Iris pigment epithelial cell (primary cell): ENCODE measurements around the gene FBXO21.
A peak's percentile ranks its signal among the peaks of the same experiment; 100 is the strongest.
"Not testable (repeated sequence)": the region's sequence is repeated elsewhere in the genome, so short reads cannot be mapped to it uniquely, and the experiment has no call there.

Experiments used
- DNase-seq: peaks from one replicate; pipeline ENCODE4 v3.0.0-alpha.2; 2011; ENCODE audit warnings: low read depth

FBXO21 gene

GRCh38 chr12:117199956-117200744 is 9.9 kb upstream of the FBXO21 start:
- DNase-seq = not testable (repeated sequence)

GRCh38 chr12:117196334-117196733 is 6.1 kb upstream of the FBXO21 start:
- DNase-seq = not testable (repeated sequence)

- not testable (repeated sequence) for DNase-seq
These were observed 4.8 kb upstream of the FBXO21 start for GRCh38 chr12:117195027-117195426.

GRCh38 chr12:117193903-117194302 is 3.6 kb upstream of the FBXO21 start:
- DNase-seq = no peak

DNA sequence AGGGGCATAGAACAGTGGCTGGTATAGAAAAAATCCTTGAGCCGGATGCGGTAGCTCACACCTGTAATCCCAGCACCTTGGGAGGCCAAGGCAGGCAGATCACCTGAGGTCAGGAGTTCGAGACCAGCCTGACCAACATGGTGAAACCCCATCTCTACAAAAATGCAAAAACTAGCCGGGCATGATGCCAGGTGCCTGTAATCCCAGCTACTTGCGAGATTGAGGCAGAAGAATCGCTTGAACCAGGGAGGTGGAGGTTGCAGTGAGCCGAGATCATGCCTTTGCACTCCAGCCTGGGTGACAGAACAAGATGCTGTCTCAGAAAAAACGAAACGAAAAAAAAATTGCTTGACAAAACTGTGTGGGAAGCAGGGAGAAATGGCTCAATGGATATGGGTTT is 2.3 kb upstream of the FBXO21 start:
- DNase-seq = not testable (repeated sequence)

DNA sequence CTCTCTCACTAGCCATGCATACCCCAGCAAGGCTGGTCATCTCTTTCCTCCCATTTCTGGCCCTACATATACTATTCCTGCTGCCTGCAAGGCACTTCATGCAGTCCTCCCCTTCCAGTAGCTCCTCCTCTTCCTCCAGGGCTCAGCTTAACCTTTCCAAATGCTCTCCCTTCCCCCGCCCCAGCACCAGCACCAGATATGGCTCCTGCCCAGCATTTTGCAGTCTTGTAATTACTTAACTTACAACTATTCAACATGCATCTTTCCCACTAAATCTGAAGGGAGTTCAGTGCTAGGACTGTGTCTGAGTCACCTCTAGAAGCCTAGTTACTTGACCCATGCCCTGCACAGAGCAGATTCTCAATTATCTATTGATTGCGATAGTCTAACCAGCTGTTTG is 1.8 kb upstream of the FBXO21 start:
- DNase-seq = peak; percentile 4

- peak; percentile 35 for DNase-seq
These were observed 503 bp downstream of the FBXO21 start for GRCh38 chr12:117189725-117190209.

DNA sequence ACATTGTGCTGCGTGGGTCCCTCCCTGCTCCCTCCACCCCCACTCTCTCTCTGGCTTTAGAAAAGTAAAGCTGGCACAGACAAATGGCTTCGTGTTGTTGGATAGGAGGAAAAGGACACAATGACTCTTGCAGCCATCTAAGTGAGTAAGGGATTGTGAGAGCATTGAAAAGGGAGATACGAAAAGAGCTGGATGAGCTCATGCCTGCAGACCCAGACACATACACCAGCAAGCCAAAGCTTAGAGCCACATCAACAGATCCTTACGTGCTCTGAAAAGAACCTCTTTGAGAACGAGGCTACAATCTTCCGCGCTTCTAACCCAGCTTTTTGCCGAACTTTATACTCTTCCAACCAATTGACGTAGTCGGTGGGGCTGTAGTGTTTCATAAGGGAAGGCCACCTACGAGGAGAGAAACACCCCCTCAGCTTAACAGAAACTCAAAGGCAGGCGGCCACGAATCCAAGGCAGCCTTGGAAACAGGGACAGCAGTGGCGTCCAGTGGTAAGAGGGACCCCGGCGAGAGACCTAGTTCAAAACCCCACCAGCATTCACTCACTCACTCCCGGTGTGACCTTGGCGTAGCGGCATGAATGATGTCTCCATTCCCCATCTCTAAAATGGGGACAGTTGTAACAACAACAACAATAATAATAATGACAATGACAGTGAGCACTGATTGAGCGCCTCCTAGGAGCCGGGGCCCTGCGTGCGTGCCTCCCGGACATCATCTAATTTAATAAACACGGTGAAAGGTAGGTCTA is 1.1 kb downstream of the FBXO21 start:
- peak; percentile 69 for DNase-seq

- no peak for DNase-seq
These were observed 2.1 kb downstream of the FBXO21 start for GRCh38 chr12:117188121-117188665.

GRCh38 chr12:117187421-117187820 is 2.8 kb downstream of the FBXO21 start:
- no peak for DNase-seq

GRCh38 chr12:117182866-117183265 is 7.4 kb downstream of the FBXO21 start:
- DNase-seq = no peak

DNA sequence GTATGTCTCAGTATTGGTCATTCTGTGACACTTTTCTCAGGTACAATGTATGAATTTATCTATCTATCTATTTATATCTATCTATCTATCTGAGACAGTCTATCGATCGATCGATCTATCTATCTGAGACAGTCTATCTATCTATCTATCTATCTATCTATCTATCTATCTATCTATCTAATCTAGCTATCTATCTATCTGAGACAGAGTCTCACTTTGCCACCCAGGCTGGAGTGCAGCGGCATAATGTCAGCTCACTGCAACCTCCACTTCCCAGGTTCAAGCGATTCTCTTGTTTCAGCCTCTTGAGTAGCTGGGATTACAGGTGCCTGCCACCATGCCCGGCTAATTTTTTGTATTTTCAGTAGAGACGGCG is 8.8 kb downstream of the FBXO21 start:
- not testable (repeated sequence) for DNase-seq

DNA sequence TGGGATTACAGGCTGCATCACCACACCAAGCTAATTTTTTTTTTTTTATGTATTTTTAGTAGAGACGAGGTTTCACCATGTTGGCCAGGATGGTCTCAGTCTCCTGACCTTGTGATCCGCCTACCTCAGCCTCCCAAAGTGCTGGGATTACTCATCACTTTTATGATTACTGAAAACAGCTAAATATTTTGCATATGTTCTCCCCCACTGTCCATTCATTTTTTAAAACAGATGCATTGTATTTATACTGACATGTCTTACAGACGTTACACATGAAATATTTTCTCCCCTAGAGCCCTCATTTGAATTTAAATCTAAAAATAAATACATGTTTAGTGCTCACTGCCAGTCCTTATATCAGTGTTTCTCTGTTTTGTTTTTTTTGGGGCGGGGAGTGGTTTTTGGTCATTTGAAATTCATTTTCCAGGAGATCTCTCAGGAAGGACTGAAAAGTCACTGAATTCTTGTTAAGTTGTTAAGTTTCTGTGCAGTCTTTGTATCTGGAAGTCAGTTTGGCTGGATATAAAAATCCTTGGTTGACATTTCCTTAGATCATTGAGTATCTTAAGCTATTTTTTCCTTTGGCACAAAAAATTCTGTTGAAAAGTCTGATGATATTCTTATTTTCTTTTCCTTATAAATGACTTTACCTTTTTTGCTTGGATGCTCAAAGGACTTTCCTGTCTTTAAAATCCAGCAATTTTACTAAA is 9.4 kb downstream of the FBXO21 start:
- no peak for DNase-seq

- no peak for DNase-seq
These were observed 11.5 kb downstream of the FBXO21 start for GRCh38 chr12:117178745-117179144.

DNA sequence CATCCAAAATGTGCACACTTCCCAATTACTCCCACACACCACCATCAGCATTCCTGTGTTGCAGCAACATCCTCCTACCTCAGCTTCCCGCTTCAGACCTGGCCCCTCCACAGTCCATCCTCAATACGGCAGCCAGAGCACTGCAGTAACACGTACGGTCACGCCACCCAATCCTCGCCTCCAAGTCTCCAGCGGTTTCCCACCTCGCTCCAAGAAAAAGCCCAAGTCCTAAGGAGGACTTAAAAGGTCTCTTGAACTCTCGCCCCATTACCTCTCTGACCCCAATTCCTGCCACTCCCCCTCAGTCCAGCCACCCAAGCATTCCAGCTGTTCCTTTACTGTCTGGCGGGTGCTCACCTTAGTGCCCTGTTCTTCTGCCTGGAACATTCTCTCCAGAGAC is 12.0 kb downstream of the FBXO21 start:
- no peak for DNase-seq

GRCh38 chr12:117172168-117172567 is 18.1 kb downstream of the FBXO21 start:
- no peak for DNase-seq

DNA sequence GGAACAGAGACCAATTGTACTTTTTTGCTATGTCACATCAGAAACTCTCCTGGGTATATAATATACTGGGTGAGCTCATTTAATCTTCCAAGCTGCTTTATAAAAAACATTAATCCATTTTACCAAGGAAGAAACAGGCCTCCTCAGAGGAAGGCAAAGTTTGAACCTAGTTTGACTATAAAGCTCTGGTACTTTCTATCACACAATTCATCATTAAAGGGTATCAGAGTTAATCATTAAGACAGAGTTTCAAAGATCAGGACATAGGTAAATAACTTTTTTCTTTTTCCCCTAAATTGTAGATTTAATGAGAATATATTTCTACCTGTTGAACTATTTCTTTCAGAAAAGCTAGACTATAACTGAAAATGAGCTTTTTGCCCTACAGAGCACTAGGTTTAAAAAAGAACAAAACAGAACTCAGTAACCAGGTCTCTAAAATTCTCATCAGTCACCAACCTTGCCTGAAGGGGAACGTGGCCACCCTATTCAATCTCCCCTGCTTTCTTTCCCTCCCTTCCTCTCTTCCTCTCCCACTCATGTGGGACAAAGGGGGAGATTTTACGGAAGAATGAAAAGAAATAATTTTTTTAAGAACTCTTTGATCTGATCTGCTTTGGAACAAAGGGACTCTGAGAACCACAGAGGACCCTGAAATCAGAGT is 18.6 kb downstream of the FBXO21 start:
- no peak for DNase-seq

DNA sequence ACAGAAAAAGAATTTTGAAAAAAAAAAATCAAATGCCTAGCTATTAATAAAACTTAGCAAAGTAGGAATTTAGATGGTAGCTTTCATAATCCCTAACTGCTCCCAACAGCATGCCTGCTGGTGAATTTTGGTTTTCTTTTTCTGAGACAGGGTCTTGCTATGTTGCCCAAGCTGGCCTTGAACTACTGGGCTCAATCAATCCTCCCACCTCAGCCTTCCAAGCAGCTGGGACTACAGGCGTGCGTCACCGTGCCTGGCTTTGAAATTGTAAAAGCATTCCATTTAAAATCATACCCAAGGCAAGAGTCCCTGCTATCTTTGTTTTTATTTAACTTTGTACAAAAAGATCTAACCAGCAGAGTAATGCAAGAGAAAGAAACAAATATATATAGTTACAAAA is 20.7 kb downstream of the FBXO21 start:
- DNase-seq = no peak

DNA sequence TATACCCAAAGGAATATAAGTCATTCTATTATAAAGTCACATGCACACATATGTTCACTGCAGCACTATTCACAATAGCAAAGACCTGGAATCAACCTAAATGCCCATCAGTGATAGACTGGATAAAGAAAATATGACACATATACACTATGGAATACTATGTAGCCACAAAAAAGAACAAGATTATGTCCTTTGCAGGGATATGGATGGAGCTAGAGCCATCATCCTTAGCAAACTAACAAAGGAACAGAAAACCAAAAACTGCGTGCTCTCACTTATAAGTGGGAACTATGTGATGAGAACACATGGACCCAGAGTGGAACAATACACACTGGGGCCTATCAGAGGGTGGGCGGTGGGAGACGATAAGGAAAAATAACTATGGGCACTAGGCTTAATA is 21.3 kb downstream of the FBXO21 start:
- DNase-seq = no peak

- peak; percentile 36 for DNase-seq
These were observed 22.5 kb downstream of the FBXO21 start for GRCh38 chr12:117167769-117168168.

- DNase-seq = no peak
These were observed 24.2 kb downstream of the FBXO21 start for GRCh38 chr12:117166107-117166506.

GRCh38 chr12:117165342-117165741 is 24.9 kb downstream of the FBXO21 start:
- no peak for DNase-seq
